ENCODE data around the gene SLFN12L.

GRCh38 chr17:35557353-35557752, 19.9 kb upstream of the SLFN12L start:
- TF ChIP-seq CTCF (conservative IDR thresholded peaks at IDR 0.05; ENCODE audit: low read depth, low read length) (no peak), EZH2 (IDR thresholded peaks at IDR 0.05; ENCODE audit: borderline replicate concordance, low read depth, low read length, poor library complexity, severe bottlenecking) (no peak)
